H1 (cell line): Measurements from ENCODE around the gene PXDN. TPM values are rescaled to one million over a fixed set of nuclear protein-coding genes. Genes with fewer than 3 reads are reported as not detected.
A peak's percentile ranks its signal among the peaks of the same experiment; 100 is the strongest.

ENCODE experiments used
- CTCF ChIA-PET: fragments of 300-600 bp; sonication (Branson Sonifier 250); formaldehyde crosslinking; loops from one replicate; lab custom pipeline; 2021; ENCODE audit not compliant: partially characterized antibody; lab: Charles Lee
- POLR2A ChIA-PET: fragments of 300-600 bp; sonication (Branson Sonifier 250); formaldehyde crosslinking; loops from one replicate; lab custom pipeline; 2021; ENCODE audit warnings: inconsistent platforms; ENCODE audit not compliant: partially characterized antibody; lab: Charles Lee
- DNase-seq, 2 experiments: peaks; one replicate each; pipeline versions ENCODE4 v3.0.0 to v3.0.0-alpha.2; 2010 to 2022; ENCODE audit warnings: low spot score in 2 of 2, low read depth in 1 of 2, mixed read lengths in 1 of 2
- FAIRE-seq: peaks from 2 replicates; lab custom pipeline; 2011; peaks lifted over from hg19 to GRCh38; lab: Jason Lieb, UNC
- H2AFZ ChIP-seq: 2 replicates; pipeline ENCODE4 v1.8.1; 2012; ENCODE audit warnings: low read length, inconsistent platforms
- H2AK5ac ChIP-seq: 2 replicates; pipeline ENCODE4 v1.6.1; 2013; ENCODE audit warnings: low read depth, low read length
- H2BK120ac ChIP-seq: replicated peaks from 2 replicates; pipeline ENCODE3; 2013; ENCODE audit warnings: low read depth, low read length, inconsistent platforms
- H2BK12ac ChIP-seq: 2 replicates; pipeline ENCODE4 v1.6.1; 2013; ENCODE audit warnings: low read depth, low read length
- H2BK15ac ChIP-seq: 2 replicates; pipeline ENCODE4 v1.6.1; 2013; ENCODE audit warnings: low read length
- H2BK20ac ChIP-seq: 2 replicates; pipeline ENCODE4 v1.6.1; 2013; ENCODE audit warnings: low read length
- H2BK5ac ChIP-seq: 2 replicates; pipeline ENCODE4 v1.6.1; 2013; ENCODE audit warnings: low read depth, low read length
- H3K14ac ChIP-seq: 2 replicates; pipeline ENCODE4 v1.6.1; 2013; ENCODE audit warnings: inconsistent platforms; ENCODE audit not compliant: insufficient read length
- H3K18ac ChIP-seq: 2 replicates; pipeline ENCODE4 v1.6.1; 2013; ENCODE audit warnings: low read length; ENCODE audit errors: extremely low read depth
- H3K23ac ChIP-seq: 2 replicates; pipeline ENCODE4 v1.6.1; 2013; ENCODE audit warnings: inconsistent platforms; ENCODE audit not compliant: insufficient read length
- H3K23me2 ChIP-seq: 2 replicates; pipeline ENCODE4 v1.6.1; 2013; ENCODE audit warnings: low read depth, low read length
- H3K27ac ChIP-seq: 2 replicates; pipeline ENCODE4 v1.6.1; 2011; ENCODE audit warnings: low read depth, low read length, inconsistent platforms
- H3K27me3 ChIP-seq, 4 experiments: replicated peaks in 1 of 4; 1 replicate in 1 of 4; 2 replicates in 3 of 4; pipeline versions ENCODE4 v1.6.1 to v1.8.1; 2011 to 2013; ENCODE audit warnings: low read length in 3 of 4, mild to moderate bottlenecking in 3 of 4, inconsistent platforms in 2 of 4, mixed read lengths in 2 of 4, moderate library complexity in 1 of 4; ENCODE audit not compliant: control insufficient read depth in 3 of 4, insufficient read depth in 3 of 4; ENCODE audit errors: extremely low read depth in 1 of 4
- H3K36me3 ChIP-seq, 4 experiments: 2 replicates each; pipeline versions ENCODE4 v1.6.1 to v1.8.1; 2011 to 2013; ENCODE audit warnings: mild to moderate bottlenecking in 4 of 4, low read length in 3 of 4, moderate library complexity in 2 of 4, control low read depth in 1 of 4, inconsistent platforms in 1 of 4; ENCODE audit not compliant: insufficient read depth in 4 of 4, control insufficient read depth in 2 of 4
- H3K4ac ChIP-seq: replicated peaks from 2 replicates; pipeline ENCODE3; 2013; ENCODE audit warnings: low read length, low read depth, mixed read lengths, inconsistent platforms; ENCODE audit not compliant: insufficient read length
- H3K4me1 ChIP-seq, 4 experiments: replicated peaks in 1 of 4; 1 replicate in 1 of 4; 2 replicates in 3 of 4; pipeline versions ENCODE4 v1.6.1 to v1.8.1; 2011 to 2013; ENCODE audit warnings: low read length in 3 of 4, inconsistent platforms in 2 of 4, mixed read lengths in 1 of 4; ENCODE audit not compliant: insufficient read depth in 4 of 4, control insufficient read depth in 3 of 4
- H3K4me2 ChIP-seq, 2 experiments: 2 replicates each; pipeline versions ENCODE4 v1.6.1 to v1.8.1; 2011 to 2013; ENCODE audit warnings: low read depth in 2 of 2, low read length in 2 of 2, control low read depth in 1 of 2, inconsistent platforms in 1 of 2, mild to moderate bottlenecking in 1 of 2; ENCODE audit not compliant: insufficient read depth in 1 of 2
- H3K4me3 ChIP-seq, 4 experiments: fragments of 200-600, 300-600 bp in 1 of 4; sonication (generic), shearing (Covaris generic), sonication (Bioruptor Twin) in 1 of 4; 2 replicates each; pipeline versions ENCODE4 v1.5.1 to v1.8.1; 2011 to 2016; ENCODE audit warnings: low read length in 4 of 4, low read depth in 3 of 4, control low read depth in 2 of 4, inconsistent platforms in 2 of 4, mild to moderate bottlenecking in 2 of 4, mixed read lengths in 1 of 4, moderate library complexity in 1 of 4; ENCODE audit not compliant: insufficient read depth in 2 of 4; ENCODE audit errors: extremely low read depth in 1 of 4
- H3K56ac ChIP-seq: replicated peaks from 2 replicates; pipeline ENCODE3; 2013; ENCODE audit warnings: low read depth, mild to moderate bottlenecking, mixed read lengths, low read length, inconsistent platforms; ENCODE audit not compliant: insufficient read length
- H3K79me1 ChIP-seq: 2 replicates; pipeline ENCODE4 v1.6.1; 2013; ENCODE audit warnings: low read depth, low read length, control low read depth
- H3K79me2 ChIP-seq, 2 experiments: 2 replicates each; pipeline versions ENCODE4 v1.6.1 to v1.8.1; 2012 to 2013; ENCODE audit warnings: low read length in 2 of 2, mild to moderate bottlenecking in 2 of 2, inconsistent platforms in 1 of 2; ENCODE audit not compliant: insufficient read depth in 2 of 2, control insufficient read depth in 1 of 2
- H3K9ac ChIP-seq, 4 experiments: replicated peaks in 1 of 4; 1 replicate in 1 of 4; 2 replicates in 3 of 4; pipeline versions ENCODE4 v1.6.1 to v1.8.1; 2011 to 2013; ENCODE audit warnings: low read depth in 3 of 4, low read length in 3 of 4, control low read depth in 2 of 4, mild to moderate bottlenecking in 2 of 4, moderate library complexity in 2 of 4, inconsistent platforms in 1 of 4; ENCODE audit errors: extremely low read depth in 1 of 4
- H3K9me3 ChIP-seq, 2 experiments: 2 replicates each; pipeline versions ENCODE4 v1.6.1 to v1.8.1; 2012 to 2013; ENCODE audit warnings: mild to moderate bottlenecking in 2 of 2, moderate library complexity in 2 of 2, control low read depth in 1 of 2, inconsistent platforms in 1 of 2, low read depth in 1 of 2, low read length in 1 of 2, mixed read lengths in 1 of 2; ENCODE audit not compliant: insufficient read depth in 2 of 2
- H4K20me1 ChIP-seq, 2 experiments: replicated peaks in 1 of 2; 2 replicates each; pipeline versions ENCODE3 to v1.8.1; 2011 to 2013; ENCODE audit warnings: inconsistent platforms in 2 of 2, low read length in 2 of 2, mild to moderate bottlenecking in 1 of 2; ENCODE audit not compliant: insufficient read depth in 2 of 2, control insufficient read depth in 1 of 2
- H4K5ac ChIP-seq: 2 replicates; pipeline ENCODE4 v1.6.1; 2013; ENCODE audit warnings: low read length, low read depth, mixed read lengths, inconsistent platforms; ENCODE audit not compliant: insufficient read length
- H4K8ac ChIP-seq: 2 replicates; pipeline ENCODE4 v1.8.0; 2013; ENCODE audit warnings: mild to moderate bottlenecking, moderate library complexity, low read length, inconsistent platforms; ENCODE audit not compliant: insufficient read depth; ENCODE audit errors: extremely low read depth
- H4K91ac ChIP-seq: replicated peaks from 2 replicates; pipeline ENCODE3; 2013; ENCODE audit warnings: low read length, mixed read lengths, inconsistent platforms; ENCODE audit not compliant: insufficient read length
- ASH2L ChIP-seq: fragments of 200-600, 300-600 bp; sonication (generic); IDR thresholded peaks from one replicate; pipeline ENCODE4 v1.7.1; 2017; ENCODE audit warnings: low read length
- BCL11A ChIP-seq, 2 experiments: IDR thresholded peaks; one replicate each; pipeline ENCODE4 v1.6.1; 2011; ENCODE audit warnings: low read depth in 2 of 2, low read length in 2 of 2, mild to moderate bottlenecking in 2 of 2
- EGR1 ChIP-seq: IDR thresholded peaks from 2 replicates; pipeline ENCODE4 v1.6.1; 2011; ENCODE audit warnings: low read depth, low read length, borderline replicate concordance
- EP300 ChIP-seq, 2 experiments: IDR thresholded peaks; 1 replicate in 1 of 2; 2 replicates in 1 of 2; pipeline ENCODE4 v1.6.1; 2011 to 2012; ENCODE audit warnings: low read depth in 2 of 2, low read length in 2 of 2, mild to moderate bottlenecking in 2 of 2, borderline replicate concordance in 1 of 2, inconsistent platforms in 1 of 2, moderate library complexity in 1 of 2
- EZH2 ChIP-seq: fragments of 200-600 bp; sonication (generic); IDR thresholded peaks from 2 replicates; pipeline ENCODE4 v1.7.1; 2012; ENCODE audit warnings: low read depth, mild to moderate bottlenecking, moderate library complexity, low read length, inconsistent platforms; ENCODE audit not compliant: severe bottlenecking
- KDM5A ChIP-seq: fragments of 200-600 bp; IDR thresholded peaks from 2 replicates; pipeline ENCODE4 v1.7.1; 2012; ENCODE audit warnings: mild to moderate bottlenecking, low read length, inconsistent platforms, mixed read lengths
- POU5F1 ChIP-seq: IDR thresholded peaks from 2 replicates; pipeline ENCODE4 v1.6.1; 2011; ENCODE audit warnings: low read depth, mild to moderate bottlenecking, low read length, moderate library complexity
- RXRA ChIP-seq: IDR thresholded peaks from 2 replicates; pipeline ENCODE4 v1.6.1; 2011; ENCODE audit warnings: low read depth, mild to moderate bottlenecking, low read length, moderate library complexity; ENCODE audit not compliant: insufficient read depth
- TAF1 ChIP-seq: IDR thresholded peaks from 2 replicates; pipeline ENCODE4 v1.6.1; 2011; ENCODE audit warnings: mild to moderate bottlenecking, low read depth, low read length
- TAF7 ChIP-seq: optimal IDR thresholded peaks from 2 replicates; pipeline ENCODE3; 2011; ENCODE audit warnings: low read depth, mild to moderate bottlenecking, inconsistent platforms, low read length, moderate library complexity, borderline replicate concordance
- TBP ChIP-seq: IDR thresholded peaks from 2 replicates; pipeline ENCODE4 v1.6.1; 2011; ENCODE audit warnings: low read depth, low read length, improper control_type of control experiment
- YY1 ChIP-seq: IDR thresholded peaks from 2 replicates; pipeline ENCODE4 v1.6.1; 2011; ENCODE audit warnings: low read depth, mild to moderate bottlenecking, low read length
- WGBS, 2 experiments: shearing (Covaris generic) in 1 of 2; methylation state at CpG; one replicate each; pipeline versions ENCODE4 v1.1.6 to v1.1.7; 2013 to 2015; ENCODE audit warnings: low lambda C conversion rate in 2 of 2, mixed read lengths in 2 of 2, inconsistent platforms in 1 of 2, low coverage in 1 of 2, missing lambda C conversion rate in 1 of 2; ENCODE audit not compliant: insufficient replicate concordance in 2 of 2, insufficient coverage in 1 of 2, insufficient read length in 1 of 2; ENCODE audit errors: extremely low coverage in 1 of 2, missing lambda C conversion rate in 1 of 2; 5-methylcytosine and 5-hydroxymethylcytosine counted together
- polyA plus RNA-seq, 7 experiments: library from polyadenylated mRNA; depleted of rRNA in 3 of 7; stranded (reverse) in 5 of 7; unstranded in 2 of 7; fragments of >200 nt in 5 of 7; fragments of 200-250 nt in 2 of 7; gene quantifications; 1 replicate in 5 of 7; 2 replicates in 1 of 7; 4 replicates in 1 of 7; pipeline versions ENCODE4 v1.2.1 to v1.2.3, GENCODE V29; 2011 to 2013; ENCODE audit warnings: missing spikeins in 2 of 7, mixed read lengths in 2 of 7
- total RNA-seq: library from RNA; stranded (reverse); fragmentation: NEBNext Ultra II Directional; extraction: Animal tissue kit (Norgen Biotek cat#: 25700); gene quantifications from 2 replicates; pipeline ENCODE4 v1.2.1, GENCODE V29; 2021
- TF ChIP-seq, protein P1 (sequence below): IDR thresholded peaks from 2 replicates; pipeline ENCODE4 v1.6.1; 2012; ENCODE audit warnings: inconsistent platforms

The PXDN gene
- total and polyA plus RNA-seq, 2 of the 8 experiments (the other 6 are each of a cell fraction or from before 2014, with no cell fraction given), result 104 to 141 TPM

DNA sequence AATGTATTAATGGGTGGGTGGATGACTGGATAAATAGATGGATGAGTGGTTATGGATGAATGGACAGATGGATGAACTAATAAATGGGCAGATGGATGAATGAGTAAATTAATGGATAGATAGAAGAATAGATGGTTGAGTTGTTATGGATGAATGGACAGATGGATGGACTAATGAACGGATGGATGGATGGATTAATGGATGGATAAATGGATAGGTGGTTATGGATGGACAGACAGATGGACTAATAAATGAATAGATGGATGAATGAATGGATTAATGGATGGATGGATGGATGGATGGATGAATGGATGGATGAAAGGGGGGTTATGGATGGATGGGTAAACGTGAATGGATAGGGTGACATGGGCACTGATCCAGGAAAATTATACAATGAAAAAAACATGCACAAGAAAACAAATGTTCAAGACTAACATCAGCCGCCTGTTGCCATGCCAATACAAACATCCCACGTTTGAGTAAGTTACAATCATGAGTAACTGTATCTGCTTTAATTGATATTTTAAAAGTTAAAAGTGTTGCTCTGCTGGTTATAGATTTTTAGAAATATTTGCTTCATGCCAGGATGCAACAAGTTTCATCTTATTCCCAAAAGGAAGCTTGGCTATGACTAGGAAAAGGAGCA is 20.8 kb downstream of the PXDN start:
- H2BK5ac ChIP-seq, result no peak overlapping the region
- no peak overlapping the region for H3K27ac ChIP-seq
- H4K20me1 ChIP-seq, result peaks cover 4 to 28% of the 10 kb centered on the region in 2 experiments
- no peaks in the 10 kb centered on the region for H3K9me3 ChIP-seq
- H3K23ac ChIP-seq, result no peak overlapping the region
- no peak overlapping the region for H3K9ac ChIP-seq
- no peak overlapping the region for H3K4me3 ChIP-seq
- ChIA-PET CTCF (interaction anchor here (2.2 kb wide), 1 partner anchor 8 kb away, joined by 9 read pairs; no protein-coding TSS in a partner anchor), POLR2A (no interaction called here)
- peaks cover 2 to 13% (median 4%) of the 10 kb centered on the region in 4 experiments for H3K4me1 ChIP-seq
- peaks cover 8% of the 10 kb centered on the region; the same call in 1 of the 2 replicates for H3K23me2 ChIP-seq
- no peak overlapping the region for H2BK12ac ChIP-seq
- H3K4ac ChIP-seq, result no peak overlapping the region
- H3K14ac ChIP-seq, result no peak overlapping the region
- no peak overlapping the region for H2BK15ac ChIP-seq
- no peak overlapping the region for H4K8ac ChIP-seq
- H3K79me1 ChIP-seq, result peaks cover 25% of the 10 kb centered on the region
- H4K91ac ChIP-seq, result no peak overlapping the region
- no peak for DNase-seq
- H3K56ac ChIP-seq, result peak overlapping the region; percentile 95
- no peaks in the 10 kb centered on the region for H3K27me3 ChIP-seq
- no peak overlapping the region for H2AFZ ChIP-seq
- H4K5ac ChIP-seq, result no peak overlapping the region
- FAIRE-seq, result no peak
- no peaks in the 10 kb centered on the region for H3K36me3 ChIP-seq
- WGBS, 2 experiments, result 86 to 100% methylated on average over 1 to 4 of the region's 4 CpGs
- H3K4me2 ChIP-seq, result no peak overlapping the region
- H2BK120ac ChIP-seq, result no peak overlapping the region
- H2BK20ac ChIP-seq, result no peak overlapping the region
- peaks cover 17 to 64% of the 10 kb centered on the region in 2 experiments for H3K79me2 ChIP-seq
- H3K18ac ChIP-seq, result no peak overlapping the region
- no peak overlapping the region for H2AK5ac ChIP-seq
- no peak for TF ChIP-seq EZH2
- no peak for TF ChIP-seq RXRA
- no peak for TF ChIP-seq ASH2L
- no peak for TF ChIP-seq POU5F1
- TF ChIP-seq YY1, result no peak
- no peak for TF ChIP-seq BCL11A (IDR thresholded peaks at IDR 0.05; ENCODE audit: low read depth in 2 of 2, low read length in 2 of 2)
- TF ChIP-seq TAF1, result no peak
- no peak for TF ChIP-seq KDM5A
- no peak for TF ChIP-seq EGR1
- no peak for TF ChIP-seq TAF7
- TF ChIP-seq EP300 (IDR thresholded peaks at IDR 0.05; ENCODE audit: borderline replicate concordance in 1 of 2, low read depth in 2 of 2, low read length in 2 of 2), result no peak
- TF ChIP-seq, protein P1, sequence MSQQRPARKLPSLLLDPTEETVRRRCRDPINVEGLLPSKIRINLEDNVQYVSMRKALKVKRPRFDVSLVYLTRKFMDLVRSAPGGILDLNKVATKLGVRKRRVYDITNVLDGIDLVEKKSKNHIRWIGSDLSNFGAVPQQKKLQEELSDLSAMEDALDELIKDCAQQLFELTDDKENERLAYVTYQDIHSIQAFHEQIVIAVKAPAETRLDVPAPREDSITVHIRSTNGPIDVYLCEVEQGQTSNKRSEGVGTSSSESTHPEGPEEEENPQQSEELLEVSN, result no peak
- TF ChIP-seq TBP, result no peak
